ENCODE data around the gene ADAM33. TPM values are rescaled to one million over a fixed set of nuclear protein-coding genes. Genes with fewer than 3 reads are reported as not detected.

The ADAM33 gene
- total and polyA plus RNA-seq, 2 of the 13 experiments (the other 11 are each of a cell fraction or from before 2014, with no cell fraction given), result not detected

DNA sequence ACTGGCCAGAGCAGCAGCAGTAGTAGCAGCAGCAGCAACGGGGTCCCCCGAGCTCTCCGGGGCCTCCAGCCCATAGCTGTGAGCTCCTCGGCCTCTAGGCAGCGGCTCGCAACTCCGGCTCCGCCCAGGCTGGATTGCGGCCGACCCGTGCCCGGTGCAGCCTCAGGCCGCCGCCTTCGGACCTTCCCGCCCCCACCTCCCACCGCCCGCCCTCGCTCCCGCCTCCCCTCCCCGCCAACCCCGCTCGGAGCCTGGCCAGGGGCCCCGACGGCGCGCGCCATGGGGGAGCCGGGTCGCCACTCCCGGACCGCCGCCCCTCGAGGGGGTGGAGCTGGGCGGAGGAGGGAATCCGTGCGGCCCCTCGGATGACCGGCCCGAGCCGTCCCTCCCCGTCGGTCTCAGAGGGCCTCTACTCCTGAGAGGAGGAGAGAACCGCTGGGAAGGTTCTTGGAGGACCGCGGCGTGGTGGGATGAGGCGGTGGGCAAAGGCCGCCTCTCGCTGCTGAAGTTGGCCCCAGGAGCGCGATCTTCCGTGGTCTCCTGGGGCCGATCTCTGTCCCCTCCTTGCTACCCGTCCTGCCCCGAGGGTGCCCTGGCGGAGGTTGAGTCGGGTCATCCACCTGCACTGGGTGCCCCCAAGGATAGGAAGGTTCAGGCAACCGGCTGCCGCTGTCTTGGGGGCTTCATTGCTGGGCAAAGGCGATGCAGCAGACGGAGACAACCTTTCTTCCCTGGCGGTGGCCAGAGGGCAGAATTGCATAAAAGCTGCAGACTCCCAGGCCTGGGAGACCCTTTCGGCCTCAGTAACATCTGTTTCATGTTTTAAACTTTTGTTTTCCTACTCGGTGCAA, at the start of gene ADAM33 (continued):
- no peak for TF ChIP-seq ZNF850 (CRISPR knock-in tag; conservative IDR thresholded peaks at IDR 0.05)
- TF ChIP-seq PLRG1 (conservative IDR thresholded peaks at IDR 0.05), result no peak
- no peak for TF ChIP-seq PHB2 (IDR thresholded peaks at IDR 0.05; ENCODE audit: partially characterized antibody)
- TF ChIP-seq SOX13 (IDR thresholded peaks at IDR 0.05), result no peak
- no peak for TF ChIP-seq SOX13 (CRISPR knock-in tag; conservative IDR thresholded peaks at IDR 0.05 in 1 of 2, IDR thresholded peaks at IDR 0.05 in 1 of 2)
- TF ChIP-seq MYC (CRISPR knock-in tag; IDR thresholded peaks at IDR 0.05; ENCODE audit: borderline replicate concordance), result no peak
- TF ChIP-seq, protein P1, sequence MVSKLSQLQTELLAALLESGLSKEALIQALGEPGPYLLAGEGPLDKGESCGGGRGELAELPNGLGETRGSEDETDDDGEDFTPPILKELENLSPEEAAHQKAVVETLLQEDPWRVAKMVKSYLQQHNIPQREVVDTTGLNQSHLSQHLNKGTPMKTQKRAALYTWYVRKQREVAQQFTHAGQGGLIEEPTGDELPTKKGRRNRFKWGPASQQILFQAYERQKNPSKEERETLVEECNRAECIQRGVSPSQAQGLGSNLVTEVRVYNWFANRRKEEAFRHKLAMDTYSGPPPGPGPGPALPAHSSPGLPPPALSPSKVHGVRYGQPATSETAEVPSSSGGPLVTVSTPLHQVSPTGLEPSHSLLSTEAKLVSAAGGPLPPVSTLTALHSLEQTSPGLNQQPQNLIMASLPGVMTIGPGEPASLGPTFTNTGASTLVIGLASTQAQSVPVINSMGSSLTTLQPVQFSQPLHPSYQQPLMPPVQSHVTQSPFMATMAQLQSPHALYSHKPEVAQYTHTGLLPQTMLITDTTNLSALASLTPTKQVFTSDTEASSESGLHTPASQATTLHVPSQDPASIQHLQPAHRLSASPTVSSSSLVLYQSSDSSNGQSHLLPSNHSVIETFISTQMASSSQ (IDR thresholded peaks at IDR 0.05; ENCODE audit: low read depth), result no peak
- TF ChIP-seq, protein P1 (CRISPR knock-in tag; IDR thresholded peaks at IDR 0.05; ENCODE audit: borderline replicate concordance), result 0 out of 2 replicates have a peak, but pooled peaks have one; percentile 8
- TF ChIP-seq GMEB1 (CRISPR knock-in tag; IDR thresholded peaks at IDR 0.05; ENCODE audit: borderline replicate concordance), result no peak
- no peak for TF ChIP-seq FLYWCH1 (CRISPR knock-in tag; IDR thresholded peaks at IDR 0.05)
- 0 out of 2 replicates have a peak, but pooled peaks have one; percentile 14 for TF ChIP-seq ZNF772 (CRISPR knock-in tag; IDR thresholded peaks at IDR 0.05)
- no peak for TF ChIP-seq PLSCR1 (CRISPR knock-in tag; IDR thresholded peaks at IDR 0.05; ENCODE audit: borderline replicate concordance)
- TF ChIP-seq AHDC1 (CRISPR knock-in tag; IDR thresholded peaks at IDR 0.05; ENCODE audit: borderline replicate concordance), result no peak
- no peak for TF ChIP-seq CBX1 (IDR thresholded peaks at IDR 0.05; ENCODE audit: low read depth)
- TF ChIP-seq CEBPG (CRISPR knock-in tag; IDR thresholded peaks at IDR 0.05), result no peak
- TF ChIP-seq MED1 (CRISPR knock-in tag; IDR thresholded peaks at IDR 0.05), result no peak
- TF ChIP-seq ZNF644 (CRISPR knock-in tag; IDR thresholded peaks at IDR 0.05; ENCODE audit: low read depth), result no peak
- no peak for TF ChIP-seq ZC3H4 (CRISPR knock-in tag; IDR thresholded peaks at IDR 0.05; ENCODE audit: borderline replicate concordance)
